ENCODE results near the gene YWHAE. TPM values are rescaled to one million over a fixed set of nuclear protein-coding genes. Genes with fewer than 3 reads are reported as not detected.

The YWHAE gene
- total RNA-seq, 1 experiment from 2014 or later, result 189 TPM

DNA sequence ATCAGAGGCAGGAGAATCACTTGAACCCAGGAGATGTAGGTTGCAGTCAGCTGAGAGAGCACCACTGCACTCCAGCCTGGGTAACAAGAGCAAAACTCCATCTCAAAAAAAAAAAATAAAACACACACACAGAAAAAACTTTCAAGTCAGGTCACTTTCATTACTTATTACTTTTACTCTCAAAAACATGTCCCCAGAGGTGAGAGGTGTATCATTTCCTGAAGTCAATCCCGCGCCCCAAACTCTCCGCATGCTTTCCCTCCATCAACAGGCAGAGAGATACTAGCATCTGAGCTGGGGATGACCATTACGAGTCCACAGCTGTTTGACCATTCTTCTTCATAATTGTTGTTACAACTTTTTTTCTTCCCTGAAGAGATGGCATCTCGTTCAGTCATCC is 48.7 kb downstream of the YWHAE start:
- no peak overlapping the region for H3K4me3 ChIP-seq (ENCODE audit: low read length)
- no peak overlapping the region for H3K4me2 ChIP-seq (ENCODE audit: low read depth, low read length, poor library complexity, severe bottlenecking)
- peaks cover 59% of the 10 kb centered on the region for H3K79me2 ChIP-seq (ENCODE audit: low read length)
- no peak for DNase-seq
- H3K36me3 ChIP-seq (ENCODE audit: insufficient read depth, low read length), result peaks cover 44% of the 10 kb centered on the region
- H3K9me2 ChIP-seq (replicated peaks; ENCODE audit: insufficient read depth, low read length), result no peaks in the 10 kb centered on the region
- H3K27me3 ChIP-seq (ENCODE audit: low read length), result no peaks in the 10 kb centered on the region
- no peak overlapping the region for H3K9ac ChIP-seq (ENCODE audit: low read length)
- no peaks in the 10 kb centered on the region for H3K9me3 ChIP-seq (ENCODE audit: low read length)
- no peaks in the 10 kb centered on the region for H3K4me1 ChIP-seq (ENCODE audit: low read length)
- H4K20me1 ChIP-seq (ENCODE audit: insufficient read depth, low read depth, low read length), result peaks cover 48% of the 10 kb centered on the region
- no peak overlapping the region for H3K27ac ChIP-seq (ENCODE audit: low read length)
- H2AFZ ChIP-seq (ENCODE audit: low read length), result no peak overlapping the region

- peaks cover 50% of the 10 kb centered on the region for H3K36me3 ChIP-seq (ENCODE audit: insufficient read depth, low read length)
- no peaks in the 10 kb centered on the region for H3K9me3 ChIP-seq (ENCODE audit: low read length)
- no peak overlapping the region for H3K27ac ChIP-seq (ENCODE audit: low read length)
- H2AFZ ChIP-seq (ENCODE audit: low read length), result no peak overlapping the region
- no peak overlapping the region for H3K9ac ChIP-seq (ENCODE audit: low read length)
- H3K4me2 ChIP-seq (ENCODE audit: low read depth, low read length, poor library complexity, severe bottlenecking), result no peak overlapping the region
- no peaks in the 10 kb centered on the region for H3K27me3 ChIP-seq (ENCODE audit: low read length)
- no peak overlapping the region for H3K4me3 ChIP-seq (ENCODE audit: low read length)
- no peaks in the 10 kb centered on the region for H3K9me2 ChIP-seq (replicated peaks; ENCODE audit: insufficient read depth, low read length)
- H3K4me1 ChIP-seq (ENCODE audit: low read length), result no peaks in the 10 kb centered on the region
- DNase-seq, result no peak
- peaks cover 35% of the 10 kb centered on the region for H3K79me2 ChIP-seq (ENCODE audit: low read length)
- H4K20me1 ChIP-seq (ENCODE audit: insufficient read depth, low read depth, low read length), result peaks cover 36% of the 10 kb centered on the region
These were observed 52.3 kb downstream of the YWHAE start for GRCh38 chr17:1347589-1348323.

DNA sequence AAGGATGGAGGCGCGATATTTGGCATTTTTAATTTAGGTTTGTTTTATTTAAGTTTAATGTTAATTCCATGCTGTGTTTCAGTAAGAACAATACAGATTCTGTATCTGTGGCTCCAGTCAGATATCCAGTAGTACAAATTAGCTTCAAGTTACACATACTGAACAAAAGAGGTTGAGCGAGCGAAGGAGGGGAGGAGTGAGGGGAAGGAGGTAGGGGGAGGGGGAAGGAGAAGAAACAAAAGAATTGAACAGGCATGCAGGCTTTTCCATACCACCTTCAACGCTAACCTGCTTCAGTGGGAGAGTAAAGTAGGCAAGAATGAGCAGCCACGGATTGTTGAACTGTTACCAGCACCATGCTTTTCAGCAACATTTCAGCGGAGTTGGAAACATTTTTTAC is 55.5 kb downstream of the YWHAE start:
- H3K9ac ChIP-seq (ENCODE audit: low read length), result no peak overlapping the region
- H3K79me2 ChIP-seq (ENCODE audit: low read length), result peaks cover 15% of the 10 kb centered on the region
- H3K27ac ChIP-seq (ENCODE audit: low read length), result no peak overlapping the region
- H3K9me3 ChIP-seq (ENCODE audit: low read length), result no peaks in the 10 kb centered on the region
- H4K20me1 ChIP-seq (ENCODE audit: insufficient read depth, low read depth, low read length), result peaks cover 22% of the 10 kb centered on the region
- no peak for DNase-seq
- no peaks in the 10 kb centered on the region for H3K9me2 ChIP-seq (replicated peaks; ENCODE audit: insufficient read depth, low read length)
- H3K36me3 ChIP-seq (ENCODE audit: insufficient read depth, low read length), result peaks cover 41% of the 10 kb centered on the region
- H3K4me3 ChIP-seq (ENCODE audit: low read length), result no peak overlapping the region
- no peak overlapping the region for H2AFZ ChIP-seq (ENCODE audit: low read length)
- H3K4me1 ChIP-seq (ENCODE audit: low read length), result no peaks in the 10 kb centered on the region
- no peak overlapping the region for H3K4me2 ChIP-seq (ENCODE audit: low read depth, low read length, poor library complexity, severe bottlenecking)
- no peaks in the 10 kb centered on the region for H3K27me3 ChIP-seq (ENCODE audit: low read length)

DNA sequence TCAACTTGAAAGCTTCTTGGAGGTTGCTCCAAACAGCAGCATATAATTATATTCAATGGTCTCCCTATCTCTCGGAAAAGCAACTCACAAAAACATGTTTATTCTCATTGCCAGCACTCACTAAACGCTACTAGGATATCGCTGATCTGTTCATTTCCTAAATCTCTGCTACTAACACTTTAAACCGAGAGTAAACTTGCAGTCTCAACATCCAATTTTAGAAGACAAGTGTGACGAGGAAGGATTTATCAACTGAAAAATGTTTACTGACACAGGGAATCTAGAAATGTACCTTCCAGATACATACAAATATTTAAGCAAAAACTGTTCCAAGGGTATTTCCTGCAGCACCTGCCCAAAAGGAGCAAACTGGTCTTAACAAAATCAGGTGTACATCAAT is 56.5 kb downstream of the YWHAE start:
- no peak for DNase-seq
- Histone ChIP-seq H3K4me2 (ENCODE audit: low read depth, low read length, poor library complexity, severe bottlenecking) (no peak overlapping the region), H3K4me3 (ENCODE audit: low read length) (no peak overlapping the region), H2AFZ (ENCODE audit: low read length) (no peak overlapping the region), H3K79me2 (ENCODE audit: low read length) (peaks cover 14% of the 10 kb centered on the region), H3K27me3 (ENCODE audit: low read length) (no peaks in the 10 kb centered on the region), H4K20me1 (ENCODE audit: insufficient read depth, low read depth, low read length) (peaks cover 22% of the 10 kb centered on the region), H3K9me2 (replicated peaks; ENCODE audit: insufficient read depth, low read length) (no peaks in the 10 kb centered on the region), H3K9me3 (ENCODE audit: low read length) (no peaks in the 10 kb centered on the region), H3K36me3 (ENCODE audit: insufficient read depth, low read length) (peaks cover 41% of the 10 kb centered on the region), H3K27ac (ENCODE audit: low read length) (no peak overlapping the region), H3K4me1 (ENCODE audit: low read length) (no peaks in the 10 kb centered on the region), H3K9ac (ENCODE audit: low read length) (no peak overlapping the region)

DNA sequence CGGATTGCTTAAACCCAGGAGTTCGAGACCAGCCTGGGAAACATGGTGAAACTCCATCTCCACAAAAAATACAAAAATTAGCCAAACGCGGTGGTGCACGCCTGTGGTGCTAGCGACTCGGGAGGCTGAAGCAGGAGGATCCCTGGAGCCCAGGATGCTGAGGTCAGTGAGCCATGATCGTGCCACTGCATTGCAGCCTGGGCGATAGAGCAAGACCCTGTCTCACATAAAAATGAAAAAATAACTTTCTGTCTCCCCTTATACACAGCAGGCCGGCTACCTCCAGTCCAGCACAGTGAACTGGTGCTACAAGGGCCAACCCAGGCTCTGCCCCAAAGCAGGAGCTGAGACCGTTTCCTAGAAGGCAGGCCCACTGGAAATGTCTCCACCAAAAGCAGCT is 59.7 kb downstream of the YWHAE start:
- Histone ChIP-seq H3K36me3 (ENCODE audit: insufficient read depth, low read length) (peaks cover 19% of the 10 kb centered on the region; the same call in 1 of the 2 replicates), H3K4me3 (ENCODE audit: low read length) (no peak overlapping the region), H3K9me2 (replicated peaks; ENCODE audit: insufficient read depth, low read length) (no peaks in the 10 kb centered on the region), H3K9ac (ENCODE audit: low read length) (no peak overlapping the region), H3K79me2 (ENCODE audit: low read length) (no peaks in the 10 kb centered on the region), H2AFZ (ENCODE audit: low read length) (no peak overlapping the region), H4K20me1 (ENCODE audit: insufficient read depth, low read depth, low read length) (peaks cover under 1% of the 10 kb centered on the region; the same call in 1 of the 2 replicates), H3K4me2 (ENCODE audit: low read depth, low read length, poor library complexity, severe bottlenecking) (no peak overlapping the region), H3K4me1 (ENCODE audit: low read length) (no peaks in the 10 kb centered on the region), H3K27ac (ENCODE audit: low read length) (no peak overlapping the region), H3K27me3 (ENCODE audit: low read length) (no peaks in the 10 kb centered on the region), H3K9me3 (ENCODE audit: low read length) (no peaks in the 10 kb centered on the region)
- DNase-seq, result no peak

- no peaks in the 10 kb centered on the region for H3K27me3 ChIP-seq (ENCODE audit: low read length)
- H3K9me3 ChIP-seq (ENCODE audit: low read length), result no peaks in the 10 kb centered on the region
- no peaks in the 10 kb centered on the region for H3K79me2 ChIP-seq (ENCODE audit: low read length)
- DNase-seq, result no peak
- no peaks in the 10 kb centered on the region for H3K36me3 ChIP-seq (ENCODE audit: insufficient read depth, low read length)
- H3K4me2 ChIP-seq (ENCODE audit: low read depth, low read length, poor library complexity, severe bottlenecking), result no peak overlapping the region
- H3K4me1 ChIP-seq (ENCODE audit: low read length), result no peaks in the 10 kb centered on the region
- no peak overlapping the region for H3K4me3 ChIP-seq (ENCODE audit: low read length)
- no peak overlapping the region for H2AFZ ChIP-seq (ENCODE audit: low read length)
- H3K9ac ChIP-seq (ENCODE audit: low read length), result no peak overlapping the region
- no peaks in the 10 kb centered on the region for H3K9me2 ChIP-seq (replicated peaks; ENCODE audit: insufficient read depth, low read length)
- H3K27ac ChIP-seq (ENCODE audit: low read length), result no peak overlapping the region
- no peaks in the 10 kb centered on the region for H4K20me1 ChIP-seq (ENCODE audit: insufficient read depth, low read depth, low read length)
These were observed 68.3 kb downstream of the YWHAE start for GRCh38 chr17:1331708-1332107.

GRCh38 chr17:1329745-1330343 is 70.2 kb downstream of the YWHAE start:
- Histone ChIP-seq H2AFZ (ENCODE audit: low read length) (no peak overlapping the region), H3K36me3 (ENCODE audit: insufficient read depth, low read length) (no peaks in the 10 kb centered on the region), H3K4me1 (ENCODE audit: low read length) (no peaks in the 10 kb centered on the region), H3K9ac (ENCODE audit: low read length) (no peak overlapping the region), H3K79me2 (ENCODE audit: low read length) (no peaks in the 10 kb centered on the region), H3K9me2 (replicated peaks; ENCODE audit: insufficient read depth, low read length) (no peaks in the 10 kb centered on the region), H3K27me3 (ENCODE audit: low read length) (no peaks in the 10 kb centered on the region), H4K20me1 (ENCODE audit: insufficient read depth, low read depth, low read length) (no peaks in the 10 kb centered on the region), H3K27ac (ENCODE audit: low read length) (no peak overlapping the region), H3K4me3 (ENCODE audit: low read length) (no peak overlapping the region), H3K4me2 (ENCODE audit: low read depth, low read length, poor library complexity, severe bottlenecking) (no peak overlapping the region), H3K9me3 (ENCODE audit: low read length) (no peaks in the 10 kb centered on the region)
- DNase-seq, result peak; percentile 31

GRCh38 chr17:1328437-1328836 is 71.6 kb downstream of the YWHAE start:
- Histone ChIP-seq H3K9me2 (replicated peaks; ENCODE audit: insufficient read depth, low read length) (no peaks in the 10 kb centered on the region), H3K9ac (ENCODE audit: low read length) (no peak overlapping the region), H3K27ac (ENCODE audit: low read length) (no peak overlapping the region), H3K79me2 (ENCODE audit: low read length) (no peaks in the 10 kb centered on the region), H3K4me2 (ENCODE audit: low read depth, low read length, poor library complexity, severe bottlenecking) (no peak overlapping the region), H3K27me3 (ENCODE audit: low read length) (no peaks in the 10 kb centered on the region), H3K4me3 (ENCODE audit: low read length) (no peak overlapping the region), H3K36me3 (ENCODE audit: insufficient read depth, low read length) (no peaks in the 10 kb centered on the region), H2AFZ (ENCODE audit: low read length) (no peak overlapping the region), H4K20me1 (ENCODE audit: insufficient read depth, low read depth, low read length) (no peaks in the 10 kb centered on the region), H3K9me3 (ENCODE audit: low read length) (no peaks in the 10 kb centered on the region), H3K4me1 (ENCODE audit: low read length) (no peaks in the 10 kb centered on the region)
- DNase-seq, result no peak
